ENCODE data around the gene MESP1. TPM values are rescaled to one million over a fixed set of nuclear protein-coding genes. Genes with fewer than 3 reads are reported as not detected.
A peak's percentile ranks its signal among the peaks of the same experiment; 100 is the strongest.

The MESP1 gene
- total RNA-seq, 1 donor from 2014 or later: 5.6 TPM

- H3K27me3 Mint-ChIP-seq: peaks cover 20% of the 10 kb centered on the region
- DNase-seq: no peak
- peaks cover 3% of the 10 kb centered on the region for H3K4me1 Mint-ChIP-seq
- no peak overlapping the region for H3K4me3 Mint-ChIP-seq
- intact Hi-C loops (cut with micrococcal nuclease): no loop called here
- H3K36me3 Mint-ChIP-seq (ENCODE audit: low read depth): no peaks in the 10 kb centered on the region
- no peaks in the 10 kb centered on the region for H3K9me3 Mint-ChIP-seq
- no peak overlapping the region for H3K27ac Mint-ChIP-seq
These were observed 5.9 kb downstream of the MESP1 start for GRCh38 chr15:89745131-89745530.

DNA sequence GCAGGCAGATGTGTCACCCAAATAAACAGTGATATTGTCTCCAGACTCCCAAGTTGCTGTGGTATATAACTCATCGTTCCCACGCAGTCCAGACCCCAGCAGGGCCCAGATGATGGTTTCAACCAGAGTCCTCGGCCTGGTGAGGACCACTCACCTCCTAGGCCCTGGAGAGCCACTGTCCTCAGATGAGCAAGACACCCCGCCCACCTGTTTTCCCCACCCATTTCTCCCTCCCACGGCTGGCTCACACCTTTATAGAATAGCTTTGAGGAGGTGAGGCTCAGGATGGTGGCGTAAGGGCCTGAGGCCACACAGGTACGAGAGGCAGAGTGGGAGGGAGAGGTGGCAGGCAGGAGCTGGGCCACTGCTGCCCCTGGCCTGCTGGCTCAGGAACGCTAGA, 7.5 kb downstream of the MESP1 start:
- Mint-ChIP-seq H3K36me3 (ENCODE audit: low read depth) (no peaks in the 10 kb centered on the region), H3K27ac (no peak overlapping the region), H3K9me3 (no peaks in the 10 kb centered on the region), H3K4me3 (no peak overlapping the region), H3K27me3 (peaks cover 9% of the 10 kb centered on the region), H3K4me1 (peaks cover 2% of the 10 kb centered on the region)
- intact Hi-C loops (cut with micrococcal nuclease): loop anchor here (5.0 kb wide), 1 partner anchor 134 kb away; no protein-coding TSS in a partner anchor
- no peak for DNase-seq

DNA sequence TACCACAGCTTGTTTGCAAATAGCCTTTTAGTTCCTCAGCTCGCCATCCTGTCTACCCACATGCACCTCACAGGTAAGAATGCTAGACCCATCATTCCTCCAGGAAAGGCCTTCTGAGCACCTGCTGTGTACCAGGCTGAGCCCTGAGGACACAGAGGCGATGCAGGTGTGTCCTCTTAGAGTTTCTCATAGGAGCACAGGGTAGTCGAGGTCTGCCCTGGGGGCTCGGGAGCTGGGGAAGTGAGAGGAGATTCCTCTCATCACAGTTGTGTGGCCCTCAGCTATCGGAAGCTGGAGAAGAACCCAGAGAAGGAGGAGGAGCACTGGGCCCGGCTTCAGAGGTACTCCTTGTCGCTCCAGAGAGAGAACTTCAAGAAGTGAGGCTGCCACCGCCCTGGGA, 8.0 kb downstream of the MESP1 start:
- intact Hi-C loops (cut with micrococcal nuclease): loop anchor here (5.0 kb wide), 1 partner anchor 134 kb away; no protein-coding TSS in a partner anchor
- DNase-seq: no peak
- H3K36me3 Mint-ChIP-seq (ENCODE audit: low read depth): no peaks in the 10 kb centered on the region
- H3K4me1 Mint-ChIP-seq: peaks cover 2% of the 10 kb centered on the region
- no peak overlapping the region for H3K4me3 Mint-ChIP-seq
- H3K27ac Mint-ChIP-seq: no peak overlapping the region
- H3K9me3 Mint-ChIP-seq: no peaks in the 10 kb centered on the region
- H3K27me3 Mint-ChIP-seq: peaks cover 6% of the 10 kb centered on the region

- Mint-ChIP-seq H3K27me3 (peaks cover 12% of the 10 kb centered on the region), H3K27ac (no peak overlapping the region), H3K36me3 (ENCODE audit: low read depth) (no peaks in the 10 kb centered on the region), H3K9me3 (no peaks in the 10 kb centered on the region), H3K4me1 (peaks cover 2% of the 10 kb centered on the region), H3K4me3 (peak overlapping the region; percentile 12)
- intact Hi-C loops (cut with micrococcal nuclease): loop anchor here (2.0 to 5.0 kb wide), 2 partner anchors 137 to 347 kb away; no protein-coding TSS in a partner anchor
- peak; percentile 90 for DNase-seq
These were observed 10.9 kb downstream of the MESP1 start for GRCh38 chr15:89740137-89740536.

DNA sequence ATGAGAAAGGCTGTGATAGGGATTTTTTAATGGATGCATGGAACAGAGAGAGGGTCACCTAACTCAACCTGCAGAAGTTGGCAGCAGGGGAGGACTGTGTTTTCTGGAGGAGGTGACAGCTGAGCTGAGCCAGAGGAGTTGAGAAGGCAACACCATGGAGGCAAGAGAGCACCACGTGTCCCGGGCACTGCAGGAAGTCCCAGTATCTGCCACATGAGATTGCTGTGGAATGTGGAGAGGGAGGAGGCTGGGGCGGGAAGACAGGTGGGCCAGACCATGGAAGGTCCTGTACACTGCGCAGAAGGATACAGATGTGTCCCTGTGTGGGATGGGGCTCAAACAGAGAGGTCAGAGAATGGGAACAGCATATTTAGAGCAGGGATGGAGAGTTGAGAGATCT, 15.3 kb downstream of the MESP1 start:
- DNase-seq: no peak
- Mint-ChIP-seq H3K4me1 (peaks cover 2% of the 10 kb centered on the region), H3K36me3 (ENCODE audit: low read depth) (no peaks in the 10 kb centered on the region), H3K9me3 (no peaks in the 10 kb centered on the region), H3K27me3 (peaks cover 20% of the 10 kb centered on the region), H3K4me3 (no peak overlapping the region), H3K27ac (no peak overlapping the region)
- intact Hi-C loops (cut with micrococcal nuclease): no loop called here

DNA sequence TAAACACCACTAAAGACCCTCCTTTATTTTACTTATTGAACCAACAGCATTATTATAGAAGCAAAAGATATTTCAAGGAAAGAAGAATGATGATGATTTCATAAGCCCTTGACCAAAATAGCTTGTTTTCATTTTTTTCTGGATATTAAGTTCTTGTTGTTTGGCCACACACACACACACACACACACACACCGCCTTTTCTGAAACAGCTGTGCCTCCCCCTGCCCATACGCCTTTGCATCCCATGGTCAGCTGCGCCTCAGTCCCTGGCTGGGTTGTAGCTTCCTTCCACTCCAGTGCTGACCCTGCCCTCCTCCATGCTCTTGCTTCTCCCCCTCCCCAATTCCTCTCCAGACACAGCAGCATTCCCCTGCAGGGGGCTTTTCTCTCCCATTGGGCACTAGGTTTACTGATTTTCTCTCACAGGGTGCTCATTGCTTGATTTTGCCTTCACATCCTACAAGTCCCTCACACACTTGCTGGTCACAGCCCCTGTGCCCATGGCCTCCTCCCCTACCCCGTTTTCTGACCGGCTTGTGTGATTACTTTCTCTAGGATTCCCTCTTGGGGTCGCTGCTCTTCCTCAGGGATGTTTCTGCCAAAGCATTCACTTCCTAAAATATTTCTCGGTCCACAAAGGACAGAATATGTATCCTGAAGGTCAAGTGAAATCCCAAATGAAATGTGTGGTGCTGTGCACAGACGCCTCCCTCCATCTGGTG, 18.4 kb downstream of the MESP1 start:
- Mint-ChIP-seq H3K4me1 (no peaks in the 10 kb centered on the region), H3K27me3 (peaks cover 17% of the 10 kb centered on the region), H3K36me3 (ENCODE audit: low read depth) (no peaks in the 10 kb centered on the region), H3K9me3 (no peaks in the 10 kb centered on the region), H3K27ac (no peak overlapping the region), H3K4me3 (no peak overlapping the region)
- intact Hi-C loops (cut with micrococcal nuclease): no loop called here
- no peak for DNase-seq

DNA sequence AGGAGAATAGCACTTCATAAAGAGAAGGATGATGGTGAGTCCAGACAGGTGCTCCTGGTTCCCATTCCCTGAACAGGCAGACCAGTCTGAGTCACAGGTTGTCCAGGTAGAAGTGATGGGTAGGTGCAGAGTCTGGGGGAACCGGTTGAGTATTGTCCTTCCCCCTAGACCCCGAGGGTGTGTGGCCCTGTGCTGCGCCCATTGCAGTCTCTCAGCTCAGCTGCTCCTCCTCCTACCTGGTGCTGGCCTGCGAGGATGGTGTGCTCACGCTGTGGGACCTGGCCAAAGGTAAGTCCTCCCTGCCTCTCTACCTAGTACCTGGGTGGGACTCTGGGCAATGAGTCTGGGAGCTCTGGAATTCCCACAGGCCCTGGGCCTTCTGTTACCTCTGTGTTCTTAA, 19.8 kb downstream of the MESP1 start:
- Mint-ChIP-seq H3K36me3 (ENCODE audit: low read depth) (no peaks in the 10 kb centered on the region), H3K9me3 (no peaks in the 10 kb centered on the region), H3K27me3 (peaks cover 15% of the 10 kb centered on the region), H3K4me3 (no peak overlapping the region), H3K27ac (no peak overlapping the region), H3K4me1 (no peaks in the 10 kb centered on the region)
- intact Hi-C loops (cut with micrococcal nuclease): no loop called here
- DNase-seq: no peak

DNA sequence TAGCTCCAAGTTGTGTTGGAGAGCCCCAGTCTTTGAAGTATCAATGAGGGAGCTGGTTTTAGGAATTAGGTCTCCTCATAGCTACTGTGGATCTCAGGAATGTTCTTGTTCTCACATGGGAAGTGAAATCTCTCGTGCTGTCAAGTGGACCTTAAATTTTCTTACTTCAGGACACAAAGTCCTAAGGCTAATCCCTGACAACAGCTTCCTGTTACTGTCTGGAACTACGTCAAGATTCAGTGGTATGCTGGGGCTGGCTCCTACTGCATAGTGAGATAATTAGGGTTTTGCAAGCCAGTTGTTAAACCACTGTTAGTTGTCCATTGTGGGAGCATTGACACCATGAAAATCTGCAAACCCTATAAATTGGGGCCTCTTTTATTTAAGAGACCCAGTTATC, 22.8 kb downstream of the MESP1 start:
- no peak overlapping the region for H3K4me3 Mint-ChIP-seq

GRCh38 chr15:89725064-89725463, 26.0 kb downstream of the MESP1 start:
- no peak for DNase-seq
- Mint-ChIP-seq H3K4me3 (no peak overlapping the region), H3K9me3 (no peaks in the 10 kb centered on the region), H3K36me3 (ENCODE audit: low read depth) (no peaks in the 10 kb centered on the region), H3K27ac (no peak overlapping the region), H3K4me1 (no peaks in the 10 kb centered on the region), H3K27me3 (peaks cover 19% of the 10 kb centered on the region)
- intact Hi-C loops (cut with micrococcal nuclease): no loop called here

More for the DNA sequence above, 22.8 kb downstream of the MESP1 start:
- H3K4me1 Mint-ChIP-seq: no peaks in the 10 kb centered on the region
- H3K9me3 Mint-ChIP-seq: no peaks in the 10 kb centered on the region
- no peak for DNase-seq
- H3K27ac Mint-ChIP-seq: no peak overlapping the region
- peaks cover 3% of the 10 kb centered on the region for H3K27me3 Mint-ChIP-seq
- intact Hi-C loops (cut with micrococcal nuclease): no loop called here
- H3K36me3 Mint-ChIP-seq (ENCODE audit: low read depth): no peaks in the 10 kb centered on the region

GRCh38 chr15:89724621-89725020, 26.4 kb downstream of the MESP1 start:
- Mint-ChIP-seq H3K4me3 (no peak overlapping the region), H3K36me3 (ENCODE audit: low read depth) (no peaks in the 10 kb centered on the region), H3K27ac (no peak overlapping the region), H3K9me3 (no peaks in the 10 kb centered on the region), H3K27me3 (peaks cover 19% of the 10 kb centered on the region), H3K4me1 (no peaks in the 10 kb centered on the region)
- intact Hi-C loops (cut with micrococcal nuclease): no loop called here
- no peak for DNase-seq

GRCh38 chr15:89723031-89723430, 28.0 kb downstream of the MESP1 start:
- H3K27me3 Mint-ChIP-seq: peaks cover 21% of the 10 kb centered on the region
- no peak for DNase-seq
- no peak overlapping the region for H3K4me3 Mint-ChIP-seq
- no peaks in the 10 kb centered on the region for H3K4me1 Mint-ChIP-seq
- H3K27ac Mint-ChIP-seq: no peak overlapping the region
- H3K36me3 Mint-ChIP-seq (ENCODE audit: low read depth): no peaks in the 10 kb centered on the region
- intact Hi-C loops (cut with micrococcal nuclease): no loop called here
- no peaks in the 10 kb centered on the region for H3K9me3 Mint-ChIP-seq

DNA sequence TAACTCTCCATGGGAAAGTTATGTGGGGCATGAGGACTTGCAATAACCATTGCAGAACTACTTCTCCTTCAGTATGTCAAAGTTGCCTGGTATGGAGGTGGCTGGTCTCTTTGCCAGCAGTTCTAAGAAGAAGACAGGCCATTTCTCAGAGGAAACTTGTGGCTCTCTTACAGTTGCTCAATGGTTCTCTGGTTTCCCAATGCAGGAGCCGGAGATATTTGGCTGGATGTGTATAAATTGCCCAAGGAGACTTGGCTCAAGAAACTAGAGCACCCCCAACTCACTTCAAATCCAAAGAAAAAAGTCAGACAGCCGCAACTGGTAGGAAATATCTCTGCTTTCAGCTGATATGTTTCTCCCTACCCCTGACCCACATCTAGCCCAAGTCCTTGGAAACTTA, 36.3 kb downstream of the MESP1 start:
- peaks cover 11% of the 10 kb centered on the region for H3K27me3 Mint-ChIP-seq
- no peaks in the 10 kb centered on the region for H3K4me1 Mint-ChIP-seq
- H3K9me3 Mint-ChIP-seq: no peaks in the 10 kb centered on the region
- no peak for DNase-seq
- no peak overlapping the region for H3K27ac Mint-ChIP-seq
- no peaks in the 10 kb centered on the region for H3K36me3 Mint-ChIP-seq (ENCODE audit: low read depth)
- H3K4me3 Mint-ChIP-seq: no peak overlapping the region
- intact Hi-C loops (cut with micrococcal nuclease): no loop called here

GRCh38 chr15:89707577-89707976, 43.5 kb downstream of the MESP1 start:
- H3K27ac Mint-ChIP-seq: no peak overlapping the region
- peaks cover 30% of the 10 kb centered on the region for H3K27me3 Mint-ChIP-seq
- H3K4me3 Mint-ChIP-seq: no peak overlapping the region
- DNase-seq: no peak
- no peaks in the 10 kb centered on the region for H3K4me1 Mint-ChIP-seq
- no peaks in the 10 kb centered on the region for H3K36me3 Mint-ChIP-seq (ENCODE audit: low read depth)
- H3K9me3 Mint-ChIP-seq: no peaks in the 10 kb centered on the region
- intact Hi-C loops (cut with micrococcal nuclease): no loop called here

DNA sequence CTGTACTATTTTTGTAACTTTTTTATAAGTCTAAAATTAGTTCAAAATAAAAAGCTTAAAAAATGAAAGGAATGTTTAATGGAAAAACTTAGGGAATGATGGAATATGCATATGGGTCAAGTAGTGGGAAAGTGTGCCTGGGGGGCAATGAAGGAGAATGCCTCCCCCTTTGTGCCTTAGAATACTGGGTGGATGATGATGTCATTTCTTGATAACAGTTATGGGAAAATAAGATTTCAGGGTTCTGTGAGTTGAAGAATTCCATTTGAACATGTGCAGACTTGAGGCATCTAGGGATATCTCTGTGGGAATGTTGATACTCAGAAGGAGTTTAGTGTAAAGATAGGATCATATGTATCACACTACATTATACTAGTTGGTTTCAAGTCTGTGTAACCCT, 46.6 kb downstream of the MESP1 start:
- H3K27me3 Mint-ChIP-seq: peaks cover 36% of the 10 kb centered on the region
- H3K9me3 Mint-ChIP-seq: no peaks in the 10 kb centered on the region
- H3K4me1 Mint-ChIP-seq: no peaks in the 10 kb centered on the region
- no peak overlapping the region for H3K4me3 Mint-ChIP-seq
- no peak overlapping the region for H3K27ac Mint-ChIP-seq
- H3K36me3 Mint-ChIP-seq (ENCODE audit: low read depth): no peaks in the 10 kb centered on the region
- intact Hi-C loops (cut with micrococcal nuclease): no loop called here
- no peak for DNase-seq

Measured in activated CD4-positive, alpha-beta T cell treated with anti-CD3 and anti-CD28 coated beads, Interleukin-2, amount 10 ng/mL, durations not matched to agents 24 days and 14 days (primary cell).